ENCODE data around the gene RPS24. TPM values are rescaled to one million over a fixed set of nuclear protein-coding genes. Genes with fewer than 3 reads are reported as not detected.
"Not testable (repeated sequence)": the region's sequence is repeated elsewhere in the genome, so short reads cannot be mapped to it uniquely, and the experiment has no call there.

The RPS24 gene
- total RNA-seq, 1 donor from 2014 or later = 1,978 TPM

GRCh38 chr10:78053211-78053868 is 19.7 kb downstream of the RPS24 start:
- no peak for DNase-seq (ENCODE audit: low read depth)

GRCh38 chr10:78058562-78058961 is 24.9 kb downstream of the RPS24 start:
- no peak for DNase-seq (ENCODE audit: low read depth)

GRCh38 chr10:78059906-78060702 is 26.4 kb downstream of the RPS24 start:
- DNase-seq (ENCODE audit: low read depth) = no peak

- no peak for DNase-seq (ENCODE audit: low read depth)
These were observed 28.6 kb downstream of the RPS24 start for GRCh38 chr10:78062296-78062695.

GRCh38 chr10:78063236-78063635 is 29.6 kb downstream of the RPS24 start:
- no peak for DNase-seq (ENCODE audit: low read depth)

- DNase-seq (ENCODE audit: low read depth) = not testable (repeated sequence)
These were observed 31.3 kb downstream of the RPS24 start for GRCh38 chr10:78064919-78065318.

- no peak for DNase-seq (ENCODE audit: low read depth)
These were observed 31.9 kb downstream of the RPS24 start for GRCh38 chr10:78065611-78066010.

- DNase-seq (ENCODE audit: low read depth) = no peak
These were observed 32.3 kb downstream of the RPS24 start for GRCh38 chr10:78066012-78066411.

- no peak for DNase-seq (ENCODE audit: low read depth)
These were observed 33.2 kb downstream of the RPS24 start for GRCh38 chr10:78066728-78067430.

GRCh38 chr10:78069151-78069550 is 35.5 kb downstream of the RPS24 start:
- no peak for DNase-seq (ENCODE audit: low read depth)

GRCh38 chr10:78070064-78070463 is 36.4 kb downstream of the RPS24 start:
- not testable (repeated sequence) for DNase-seq (ENCODE audit: low read depth)

- DNase-seq (ENCODE audit: low read depth) = no peak
These were observed 37.1 kb downstream of the RPS24 start for GRCh38 chr10:78070726-78071125.

- no peak for DNase-seq (ENCODE audit: low read depth)
These were observed 37.6 kb downstream of the RPS24 start for GRCh38 chr10:78071140-78071856.

GRCh38 chr10:78071857-78072179 is 38.2 kb downstream of the RPS24 start:
- no peak for DNase-seq (ENCODE audit: low read depth)

- DNase-seq (ENCODE audit: low read depth) = no peak
These were observed 38.8 kb downstream of the RPS24 start for GRCh38 chr10:78072504-78072903.

- DNase-seq (ENCODE audit: low read depth) = not testable (repeated sequence)
These were observed 42.1 kb downstream of the RPS24 start for GRCh38 chr10:78075806-78076205.

- no peak for DNase-seq (ENCODE audit: low read depth)
These were observed 45.1 kb downstream of the RPS24 start for GRCh38 chr10:78078539-78079330.

- DNase-seq (ENCODE audit: low read depth) = no peak
These were observed 45.7 kb downstream of the RPS24 start for GRCh38 chr10:78079411-78079810.

GRCh38 chr10:78081292-78081691 is 47.6 kb downstream of the RPS24 start:
- no peak for DNase-seq (ENCODE audit: low read depth)

- no peak for DNase-seq (ENCODE audit: low read depth)
These were observed 49.0 kb downstream of the RPS24 start for GRCh38 chr10:78082636-78083035.

Data from renal cortical epithelial cell (primary cell).